HG02763 (cell line): ENCODE data around the gene ANO6.
"Not testable (repeated sequence)": the region's sequence is repeated elsewhere in the genome, so short reads cannot be mapped to it uniquely, and the experiment has no call there.

ENCODE experiments used
- ATAC-seq: cut with Tn5 transposase; IDR thresholded peaks from one replicate; pipeline ENCODE4 v1.9.1; 2021; ENCODE audit warnings: mild to moderate bottlenecking, moderate library complexity; ENCODE audit not compliant: unreplicated experiment

The ANO6 gene

DNA sequence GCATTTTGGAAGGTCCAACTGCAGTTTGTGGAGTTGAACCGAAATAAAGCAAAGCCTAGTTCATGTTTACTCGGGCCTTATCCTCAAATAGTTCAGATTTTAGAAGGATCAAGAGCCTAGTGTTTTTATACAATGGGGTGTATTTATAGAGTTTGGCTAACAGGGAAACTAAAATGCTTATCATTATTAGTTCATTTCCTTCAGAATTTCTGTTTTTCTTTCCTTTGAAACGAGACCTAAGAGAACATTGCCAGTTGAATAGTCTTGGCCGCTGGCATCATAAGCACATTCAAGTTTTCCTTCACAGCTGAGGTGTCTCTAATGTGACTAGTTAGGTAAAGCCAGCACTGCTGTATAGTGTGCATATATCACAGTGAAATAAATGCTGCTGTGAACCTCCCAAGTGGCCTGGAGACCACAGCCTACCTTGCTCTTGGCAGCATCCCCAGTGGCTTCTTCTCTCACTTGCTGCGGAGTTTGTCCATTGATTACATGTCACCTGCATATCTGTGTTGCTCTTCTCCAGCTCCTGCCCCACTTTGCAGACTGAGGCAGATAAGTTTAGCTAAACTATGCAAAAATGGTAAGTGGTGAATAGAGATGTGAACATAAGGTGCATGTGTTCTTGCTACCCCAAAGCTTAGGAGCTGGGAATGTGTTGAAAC is 88.8 kb downstream of the ANO6 start:
- no peak for ATAC-seq

DNA sequence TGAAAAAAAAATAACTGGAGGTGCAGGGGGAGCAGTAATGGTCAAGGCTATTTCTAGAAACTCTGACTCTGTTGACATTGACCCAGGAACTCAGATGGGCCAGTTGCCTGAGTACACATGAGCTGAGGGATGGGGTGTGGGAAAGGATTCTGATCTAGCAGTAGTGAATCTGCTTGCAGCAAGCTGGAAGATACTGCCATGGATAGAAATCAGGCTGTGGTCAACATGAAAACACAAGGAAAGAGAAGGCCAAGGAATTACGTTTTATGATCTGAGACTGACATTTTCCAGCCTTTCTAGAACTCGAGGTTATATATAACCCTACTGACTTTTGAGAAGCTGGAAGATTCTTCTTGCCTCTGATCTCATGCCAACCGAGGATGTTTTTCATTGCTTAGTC is 90.0 kb downstream of the ANO6 start:
- ATAC-seq: no peak

DNA sequence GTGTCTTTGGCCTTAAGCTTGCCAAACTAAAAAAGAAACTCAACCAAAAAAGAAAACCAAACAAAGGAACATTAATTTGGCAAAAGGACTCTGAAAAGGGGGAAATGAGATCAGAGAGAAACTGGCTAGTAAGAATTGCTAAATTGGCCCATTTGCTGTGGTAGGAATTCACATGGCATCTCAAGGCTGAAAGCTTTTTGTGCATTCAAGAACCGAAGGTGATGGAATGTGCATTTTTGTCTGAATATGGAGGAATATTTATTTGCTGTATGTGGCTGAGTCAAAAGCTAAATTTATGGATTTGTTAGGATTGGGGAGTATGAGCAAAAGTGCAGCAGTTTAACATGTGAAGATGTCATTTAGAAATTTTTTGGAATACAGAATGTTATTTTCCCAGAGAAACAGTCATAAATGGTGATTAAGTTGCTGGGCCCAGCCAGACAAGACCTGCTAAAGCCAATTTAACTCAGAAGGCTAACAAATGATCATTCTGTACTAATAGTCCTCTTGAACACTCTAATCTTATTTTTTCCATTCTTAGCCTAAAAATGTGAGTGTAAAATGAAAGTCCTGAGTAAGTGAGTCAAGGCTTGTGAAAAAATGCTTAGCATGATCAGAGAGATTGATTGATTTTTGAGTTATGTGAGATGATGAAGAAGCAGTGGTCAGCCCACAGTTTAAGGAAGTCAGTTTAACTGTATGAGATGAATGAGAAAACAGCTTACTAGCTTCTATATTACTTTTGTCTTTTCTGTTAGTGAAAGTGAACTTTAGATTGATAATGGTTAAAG is 94.1 kb downstream of the ANO6 start:
- ATAC-seq: no peak

DNA sequence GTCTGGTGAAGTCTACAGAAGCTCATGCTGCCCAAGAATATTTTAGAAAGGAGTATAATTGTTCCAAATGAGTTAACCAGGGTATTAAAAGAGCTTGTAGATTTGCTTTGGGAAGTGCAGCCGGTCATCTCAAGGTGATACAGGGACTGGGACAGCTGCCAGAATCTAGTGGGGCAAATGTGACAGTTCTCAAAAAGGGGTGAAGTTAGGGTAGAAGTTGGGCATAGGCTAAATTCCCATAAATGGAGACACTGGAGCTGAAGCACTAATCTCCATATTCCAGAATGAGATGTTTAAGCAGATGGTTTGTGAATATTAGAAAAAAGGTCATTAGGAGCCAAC is 94.7 kb downstream of the ANO6 start:
- no peak for ATAC-seq

DNA sequence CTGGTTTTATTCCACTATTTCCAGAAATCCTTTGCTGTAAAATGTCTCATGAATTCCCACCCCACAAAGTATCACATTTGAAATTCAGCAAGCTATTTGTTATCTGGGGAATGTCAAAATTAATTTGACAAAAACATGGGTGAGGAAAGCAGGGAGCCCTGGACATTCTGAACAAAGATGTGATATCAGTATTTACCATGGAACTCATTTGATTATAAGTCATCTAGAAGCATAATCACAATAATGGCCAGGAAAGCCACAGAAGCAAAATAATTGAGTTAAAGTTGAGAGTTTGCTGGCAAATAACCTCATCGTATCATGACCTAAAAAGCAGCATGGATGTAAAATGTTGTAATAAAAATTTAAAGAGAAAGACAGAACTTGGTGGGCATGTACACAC is 96.1 kb downstream of the ANO6 start:
- no peak for ATAC-seq

GRCh38 chr12:45314770-45315169 is 98.9 kb downstream of the ANO6 start:
- ATAC-seq: no peak

- ATAC-seq: no peak
Observed at GRCh38 chr12:45315462-45315861, 99.6 kb downstream of the ANO6 start.

DNA sequence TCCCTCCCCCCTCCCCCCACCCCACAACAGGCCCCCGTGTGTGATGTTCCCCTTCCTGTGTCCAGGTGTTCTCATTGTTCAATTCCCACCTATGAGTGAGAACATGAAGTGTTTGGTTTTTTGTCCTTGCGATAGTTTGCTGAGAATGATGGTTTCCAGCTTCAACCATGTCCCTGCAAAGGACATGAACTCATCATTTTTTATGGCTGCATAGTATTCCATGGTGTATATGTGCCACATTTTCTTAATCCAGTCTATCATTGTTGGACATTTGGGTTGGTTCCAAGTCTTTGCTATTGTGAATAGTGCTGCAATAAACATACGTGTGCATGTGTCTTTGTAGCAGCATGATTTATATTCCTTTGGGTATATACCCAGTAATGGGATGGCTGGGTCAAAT is 101.4 kb downstream of the ANO6 start:
- not testable (repeated sequence) for ATAC-seq

GRCh38 chr12:45322810-45323209 is 106.9 kb downstream of the ANO6 start:
- no peak for ATAC-seq

- ATAC-seq: no peak
Observed at GRCh38 chr12:45324391-45324790, 108.5 kb downstream of the ANO6 start.

GRCh38 chr12:45326358-45326975 is 110.6 kb downstream of the ANO6 start:
- no peak for ATAC-seq

DNA sequence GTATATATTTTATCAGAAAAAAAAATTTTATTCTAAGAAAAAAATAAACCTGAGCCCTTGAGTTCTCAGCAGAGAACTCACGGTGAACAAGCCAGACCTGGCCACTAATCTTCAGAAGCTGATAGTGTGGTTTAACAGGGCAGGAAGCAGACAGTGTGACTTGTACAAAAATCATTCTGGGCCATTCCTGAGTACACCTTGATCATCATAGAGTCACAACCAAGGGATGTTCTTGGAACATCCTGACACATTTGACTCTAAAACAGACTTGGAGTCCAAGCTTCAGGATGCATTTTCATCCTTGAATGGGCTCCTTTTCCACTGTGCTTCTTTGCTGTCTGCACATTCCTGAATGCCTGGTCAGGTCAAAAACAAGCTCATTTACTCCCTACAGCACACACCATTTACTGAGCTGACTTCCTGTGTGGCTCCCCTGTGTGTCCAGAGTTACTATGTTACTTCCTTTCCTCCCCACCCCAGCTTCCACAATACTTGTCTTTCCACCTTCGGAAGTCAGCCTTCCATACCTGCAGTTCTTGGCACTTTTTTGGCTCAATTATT is 112.0 kb downstream of the ANO6 start:
- ATAC-seq: no peak

DNA sequence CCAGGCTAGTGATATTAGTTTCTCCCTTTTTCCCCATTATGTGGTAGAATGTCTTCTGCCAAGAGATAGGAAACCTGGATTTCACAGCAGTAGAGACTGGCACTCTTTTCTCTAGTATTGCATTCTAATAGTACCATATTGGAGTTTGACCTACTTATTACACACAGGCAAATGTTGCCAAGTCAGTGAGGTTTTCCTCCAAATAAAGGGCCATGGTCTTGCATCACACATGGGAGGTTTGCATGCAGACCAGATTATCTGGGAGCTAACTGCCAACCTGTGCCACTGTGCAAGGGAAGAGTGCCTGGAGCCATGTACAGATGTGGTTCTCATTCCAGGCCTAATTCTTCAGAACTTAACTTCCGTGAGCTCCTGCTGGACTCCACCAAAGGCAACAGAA is 113.3 kb downstream of the ANO6 start:
- ATAC-seq: no peak

DNA sequence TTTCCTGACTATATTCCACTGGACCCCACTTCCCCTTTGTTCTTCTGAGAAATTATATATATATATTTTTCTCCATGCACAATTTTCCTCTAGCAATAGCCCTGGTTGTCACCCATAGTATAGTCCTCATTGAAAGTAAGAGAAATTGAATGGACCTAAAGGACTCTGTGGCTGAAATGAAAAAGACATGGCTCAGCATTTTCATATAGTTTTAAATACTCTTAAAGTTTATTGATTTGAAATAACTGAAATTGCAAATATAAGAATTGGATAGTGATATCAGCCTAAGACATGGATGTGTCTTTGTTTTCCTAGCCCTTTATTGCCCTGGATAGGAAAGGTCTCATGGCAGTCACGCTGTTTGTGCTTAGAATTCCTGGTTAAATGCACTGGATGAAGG is 113.8 kb downstream of the ANO6 start:
- ATAC-seq: no peak

DNA sequence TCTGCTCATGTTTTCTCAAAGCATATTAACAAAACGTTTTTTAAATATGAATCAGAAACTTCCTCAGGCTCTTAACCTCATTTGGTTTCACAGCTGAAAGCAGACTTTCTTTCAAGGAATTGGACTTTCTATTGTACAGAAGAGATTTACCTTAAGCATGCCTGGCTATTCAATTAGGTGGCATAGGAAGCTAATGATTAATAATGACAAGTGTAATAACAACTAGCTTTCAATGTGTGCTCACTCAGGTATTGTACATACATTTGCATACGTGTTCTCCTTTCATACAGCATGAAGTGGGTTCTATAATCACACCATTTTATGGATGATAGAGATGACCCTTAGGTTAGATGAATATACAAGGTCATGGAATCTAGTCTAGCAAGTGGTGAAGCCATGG is 115.7 kb downstream of the ANO6 start:
- no peak for ATAC-seq

DNA sequence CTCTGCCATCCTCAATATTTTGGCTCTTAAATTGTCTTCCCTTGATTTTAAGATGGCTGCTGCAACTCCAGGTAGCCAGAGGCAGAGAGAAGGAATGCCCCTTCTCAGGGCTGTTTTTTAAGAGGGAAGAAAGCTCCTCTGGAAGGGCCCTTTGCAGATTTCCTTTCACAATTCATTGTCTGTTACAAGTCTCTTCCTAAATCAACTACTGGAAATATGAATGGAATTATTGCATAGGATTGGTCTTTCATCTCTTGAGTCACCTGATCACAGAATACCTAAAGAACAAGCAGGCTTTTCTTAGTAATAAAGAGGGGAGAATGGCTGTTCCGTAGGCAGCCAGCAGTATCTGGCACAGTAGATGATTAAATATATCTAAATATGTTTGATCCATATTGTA is 118.5 kb downstream of the ANO6 start:
- no peak for ATAC-seq

DNA sequence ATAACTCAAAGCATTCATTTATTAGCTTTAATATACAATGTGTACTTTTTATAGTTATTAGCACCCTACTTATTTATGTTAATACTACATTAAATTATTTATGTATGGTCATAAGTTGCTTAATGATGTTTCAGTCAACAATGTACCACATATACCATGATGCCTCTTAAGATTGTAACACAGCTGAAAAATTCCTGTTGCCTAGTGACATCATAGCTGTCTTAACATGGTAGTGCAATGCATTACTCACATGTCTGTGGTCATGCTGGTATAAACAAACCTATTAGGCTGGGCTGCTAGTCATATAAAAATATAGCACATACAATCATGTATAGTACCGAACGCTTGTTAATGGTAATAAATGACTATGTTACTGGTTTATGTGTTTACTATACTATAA is 120.4 kb downstream of the ANO6 start:
- ATAC-seq: no peak

DNA sequence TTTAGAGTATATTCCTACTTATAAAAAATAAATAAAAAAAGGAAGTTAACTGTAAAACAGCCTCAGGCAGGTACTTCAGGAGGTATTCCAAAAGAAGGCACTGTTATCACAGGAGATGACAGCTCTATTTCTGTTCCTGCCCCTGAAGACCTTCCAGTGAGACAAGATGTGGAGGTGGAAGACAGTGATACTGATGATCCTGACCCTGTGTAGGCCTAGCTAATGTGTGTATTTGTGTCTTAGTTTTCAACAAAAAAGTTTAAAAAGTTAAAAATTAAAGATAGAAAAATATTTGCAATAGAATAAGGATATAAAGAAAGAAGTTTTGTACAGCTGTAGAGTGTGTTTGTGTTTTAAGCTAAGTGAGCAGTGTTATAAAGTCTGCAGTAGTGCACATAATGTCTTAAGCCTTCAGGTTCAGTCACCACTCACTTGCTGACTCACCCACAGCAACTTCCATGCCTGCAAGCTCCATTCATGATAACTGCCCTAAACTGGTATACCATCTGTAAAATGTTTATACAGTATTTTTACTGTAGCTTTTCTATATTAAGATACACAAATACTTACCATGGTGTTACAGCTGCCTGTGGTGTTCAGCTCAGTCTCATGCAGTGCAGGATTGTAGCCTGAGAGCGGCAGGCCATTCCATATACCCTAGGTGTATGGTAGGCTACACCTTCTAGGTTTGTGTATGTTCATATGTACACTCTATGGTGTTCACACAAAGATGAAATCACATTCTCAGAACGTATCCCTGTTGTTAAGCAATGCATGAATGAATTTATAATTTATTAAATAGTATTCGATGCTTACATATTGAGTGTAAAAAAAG is 121.1 kb downstream of the ANO6 start:
- ATAC-seq: no peak

- no peak for ATAC-seq
Observed at GRCh38 chr12:45337835-45338234, 121.9 kb downstream of the ANO6 start.

DNA sequence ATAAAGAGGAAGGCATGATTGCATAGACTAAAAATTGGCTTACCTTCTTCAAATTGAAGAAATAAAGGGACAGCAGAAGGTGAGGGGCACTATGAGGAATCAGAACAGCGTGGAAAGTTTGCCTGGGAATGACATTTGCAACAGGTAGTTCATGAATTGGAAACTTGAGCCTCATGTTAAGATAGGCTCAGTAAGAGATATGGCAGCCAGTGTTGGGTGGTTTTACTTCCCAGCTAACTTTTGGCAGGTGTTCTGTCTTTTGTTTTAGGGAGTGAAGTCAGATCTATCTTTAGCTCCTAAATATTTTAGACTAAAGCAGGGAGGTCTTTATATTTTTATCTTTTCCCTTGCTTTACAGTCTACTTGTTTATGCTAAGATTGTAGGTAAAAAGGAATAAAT is 122.4 kb downstream of the ANO6 start:
- ATAC-seq: no peak

- ATAC-seq: no peak
Observed at GRCh38 chr12:45339035-45339434, 123.1 kb downstream of the ANO6 start.
